Natural killer cell (primary cell): ENCODE results near the gene ST8SIA5. TPM values are rescaled to one million over a fixed set of nuclear protein-coding genes. Genes with fewer than 3 reads are reported as not detected.

Experiments used
- ATAC-seq, 3 donors: fragments of 150-1000 bp in 2 of 3; fragments of 200-7000 bp in 1 of 3; cut with Tn5 transposase; 1 replicate in 1 of 3; 2 replicates in 2 of 3; pipeline ENCODE4 v1.10.0; 2021; ENCODE audit warnings: mild to moderate bottlenecking in 2 of 3, moderate library complexity in 2 of 3
- DNase-seq, 2 donors: peaks; one replicate each; pipeline versions ENCODE4 v3.0.0 to v3.0.0-alpha.2; 2013 to 2021; ENCODE audit warnings: mixed read lengths in 1 of 2
- H3K27ac ChIP-seq: one replicate; pipeline ENCODE4 v1.5.1; 2013; ENCODE audit warnings: mild to moderate bottlenecking, low read length
- H3K27me3 ChIP-seq: one replicate; pipeline ENCODE4 v1.6.1; 2013; ENCODE audit warnings: low read length; ENCODE audit not compliant: control insufficient read depth, insufficient read depth
- H3K36me3 ChIP-seq: one replicate; pipeline ENCODE4 v1.6.1; 2013; ENCODE audit warnings: low read length; ENCODE audit not compliant: control insufficient read depth, insufficient read depth
- H3K4me1 ChIP-seq: one replicate; pipeline ENCODE4 v1.6.1; 2013; ENCODE audit warnings: low read length; ENCODE audit not compliant: control insufficient read depth, insufficient read depth
- H3K4me3 ChIP-seq: one replicate; pipeline ENCODE4 v1.5.1; 2013; ENCODE audit warnings: low read length
- H3K9me3 ChIP-seq: one replicate; pipeline ENCODE4 v1.6.1; 2013; ENCODE audit warnings: low read length; ENCODE audit not compliant: control insufficient read depth, insufficient read depth
- H3K27ac Mint-ChIP-seq, 2 donors: one replicate each; pipeline ENCODE4 v1.8.0; 2022; ENCODE audit warnings: mild to moderate bottlenecking in 2 of 2, mixed read lengths in 2 of 2, moderate library complexity in 1 of 2
- H3K27me3 Mint-ChIP-seq, 2 donors: one replicate each; pipeline ENCODE4 v1.8.0; 2022; ENCODE audit warnings: low read depth in 2 of 2, mixed read lengths in 2 of 2
- H3K36me3 Mint-ChIP-seq: one replicate; pipeline ENCODE4 v1.8.0; 2022; ENCODE audit warnings: mixed read lengths
- H3K4me1 Mint-ChIP-seq, 2 donors: one replicate each; pipeline ENCODE4 v1.8.0; 2022; ENCODE audit warnings: mixed read lengths in 2 of 2
- H3K4me3 Mint-ChIP-seq: one replicate; pipeline ENCODE4 v1.8.0; 2022; ENCODE audit warnings: mild to moderate bottlenecking, moderate library complexity, mixed read lengths
- H3K9me3 Mint-ChIP-seq, 2 donors: one replicate each; pipeline ENCODE4 v1.8.0; 2022; ENCODE audit warnings: mixed read lengths in 2 of 2
- CTCF ChIP-seq: fragments of 200-600 bp; IDR thresholded peaks from one replicate; pipeline ENCODE4 v1.8.0; 2022; ENCODE audit warnings: antibody characterized with exemption
- WGBS: methylation state at CpG from one replicate; pipeline ENCODE4 v1.1.7; 2013; ENCODE audit warnings: missing lambda C conversion rate; ENCODE audit not compliant: insufficient coverage; 5-methylcytosine and 5-hydroxymethylcytosine counted together
- intact Hi-C: fragments of 100-400 bp; cut with micrococcal nuclease; formaldehyde crosslinking; loops from one replicate; pipeline ENCODE4 v1.14.2; 2022
- total RNA-seq, 4 donors: library from RNA; stranded (reverse); fragments of 120-200 nt in 1 of 4; gene quantifications; one replicate each; pipeline versions ENCODE4 v1.2.3 to v1.2.4, GENCODE V29; 2013 to 2022

Gene ST8SIA5
- total RNA-seq, 3 donors from 2014 or later (not counting 1 experiment from before 2014, with no cell fraction given): 0.23 TPM; not detected in 2

GRCh38 chr18:46716827-46717226, 40.0 kb downstream of the ST8SIA5 start:
- TF ChIP-seq CTCF: no peak

GRCh38 chr18:46716336-46716735, 40.5 kb downstream of the ST8SIA5 start:
- H3K27me3 ChIP-seq: no peaks in the 10 kb centered on the region
- Mint-ChIP-seq H3K4me1 (no peaks in the 10 kb centered on the region), H3K27me3 (peaks cover 10 to 19% of the 10 kb centered on the region in 2 donors), H3K4me3 (no peak overlapping the region), H3K27ac (no peak overlapping the region), H3K36me3 (no peaks in the 10 kb centered on the region), H3K9me3 (no peaks in the 10 kb centered on the region)
- 92% methylated on average over 5 of the region's 5 CpGs for WGBS
- H3K36me3 ChIP-seq: no peaks in the 10 kb centered on the region
- H3K4me3 ChIP-seq: no peak overlapping the region
- TF ChIP-seq CTCF: no peak
- intact Hi-C loops: no loop called here
- ATAC-seq: no peak
- H3K4me1 ChIP-seq: no peaks in the 10 kb centered on the region
- no peaks in the 10 kb centered on the region for H3K9me3 ChIP-seq
- DNase-seq: no peak
- H3K27ac ChIP-seq: no peak overlapping the region

More at GRCh38 chr18:46716827-46717226, 40.0 kb downstream of the ST8SIA5 start:
- no peak overlapping the region for H3K4me3 Mint-ChIP-seq
- no peaks in the 10 kb centered on the region for H3K9me3 ChIP-seq
- no peak overlapping the region for H3K27ac Mint-ChIP-seq
- no peaks in the 10 kb centered on the region for H3K27me3 ChIP-seq
- no peaks in the 10 kb centered on the region for H3K4me1 ChIP-seq
- H3K36me3 Mint-ChIP-seq: no peaks in the 10 kb centered on the region
- H3K4me1 Mint-ChIP-seq: no peaks in the 10 kb centered on the region
- no peaks in the 10 kb centered on the region for H3K36me3 ChIP-seq
- H3K9me3 Mint-ChIP-seq: no peaks in the 10 kb centered on the region
- no peak overlapping the region for H3K27ac ChIP-seq
- no peak for ATAC-seq
- 97% methylated on average over 2 of the region's 2 CpGs for WGBS
- H3K4me3 ChIP-seq: no peak overlapping the region
- intact Hi-C loops: no loop called here
- H3K27me3 Mint-ChIP-seq: peaks cover 12 to 19% of the 10 kb centered on the region in 2 donors
- no peak for DNase-seq

GRCh38 chr18:46715062-46715461, 41.8 kb downstream of the ST8SIA5 start:
- no peak for TF ChIP-seq CTCF
- intact Hi-C loops: no loop called here
- DNase-seq: no peak
- no peaks in the 10 kb centered on the region for H3K9me3 ChIP-seq
- H3K9me3 Mint-ChIP-seq: no peaks in the 10 kb centered on the region
- no peaks in the 10 kb centered on the region for H3K4me1 Mint-ChIP-seq
- no peak overlapping the region for H3K4me3 Mint-ChIP-seq
- H3K36me3 ChIP-seq: no peaks in the 10 kb centered on the region
- H3K4me1 ChIP-seq: no peaks in the 10 kb centered on the region
- ATAC-seq: no peak
- no peak overlapping the region for H3K27ac ChIP-seq
- no peak overlapping the region for H3K27ac Mint-ChIP-seq
- H3K36me3 Mint-ChIP-seq: no peaks in the 10 kb centered on the region
- WGBS: 66% methylated on average over 5 of the region's 5 CpGs
- H3K27me3 Mint-ChIP-seq: peaks cover 10 to 19% of the 10 kb centered on the region in 2 donors
- H3K4me3 ChIP-seq: no peak overlapping the region
- H3K27me3 ChIP-seq: no peaks in the 10 kb centered on the region

GRCh38 chr18:46712406-46712805, 44.4 kb downstream of the ST8SIA5 start:
- DNase-seq (no peak), ATAC-seq (no peak)
- H3K4me3 ChIP-seq: no peak overlapping the region
- H3K4me1 ChIP-seq: no peaks in the 10 kb centered on the region
- no peaks in the 10 kb centered on the region for H3K9me3 Mint-ChIP-seq
- H3K9me3 ChIP-seq: no peaks in the 10 kb centered on the region
- intact Hi-C loops: no loop called here
- no peaks in the 10 kb centered on the region for H3K36me3 Mint-ChIP-seq
- 71% methylated on average over 5 of the region's 5 CpGs for WGBS
- no peaks in the 10 kb centered on the region for H3K4me1 Mint-ChIP-seq
- H3K27ac ChIP-seq: no peak overlapping the region
- peaks cover 11 to 19% of the 10 kb centered on the region in 2 donors for H3K27me3 Mint-ChIP-seq
- H3K36me3 ChIP-seq: no peaks in the 10 kb centered on the region
- no peak overlapping the region for H3K27ac Mint-ChIP-seq
- no peak for TF ChIP-seq CTCF
- no peaks in the 10 kb centered on the region for H3K27me3 ChIP-seq
- H3K4me3 Mint-ChIP-seq: no peak overlapping the region
